Inflammatory macrophage treated with lipopolysaccharide for 4 hours (primary cell): ENCODE results near the gene USP17L25.
"Not testable (repeated sequence)": the region's sequence is repeated elsewhere in the genome, so short reads cannot be mapped to it uniquely, and the experiment has no call there.

Source experiments
- DNase-seq: peaks from one replicate; pipeline ENCODE4 v3.0.0-alpha.2; 2020

The USP17L25 gene, protein sequence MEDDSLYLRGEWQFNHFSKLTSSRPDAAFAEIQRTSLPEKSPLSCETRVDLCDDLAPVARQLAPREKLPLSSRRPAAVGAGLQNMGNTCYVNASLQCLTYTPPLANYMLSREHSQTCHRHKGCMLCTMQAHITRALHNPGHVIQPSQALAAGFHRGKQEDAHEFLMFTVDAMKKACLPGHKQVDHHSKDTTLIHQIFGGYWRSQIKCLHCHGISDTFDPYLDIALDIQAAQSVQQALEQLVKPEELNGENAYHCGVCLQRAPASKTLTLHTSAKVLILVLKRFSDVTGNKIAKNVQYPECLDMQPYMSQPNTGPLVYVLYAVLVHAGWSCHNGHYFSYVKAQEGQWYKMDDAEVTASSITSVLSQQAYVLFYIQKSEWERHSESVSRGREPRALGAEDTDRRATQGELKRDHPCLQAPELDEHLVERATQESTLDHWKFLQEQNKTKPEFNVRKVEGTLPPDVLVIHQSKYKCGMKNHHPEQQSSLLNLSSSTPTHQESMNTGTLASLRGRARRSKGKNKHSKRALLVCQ

DNA sequence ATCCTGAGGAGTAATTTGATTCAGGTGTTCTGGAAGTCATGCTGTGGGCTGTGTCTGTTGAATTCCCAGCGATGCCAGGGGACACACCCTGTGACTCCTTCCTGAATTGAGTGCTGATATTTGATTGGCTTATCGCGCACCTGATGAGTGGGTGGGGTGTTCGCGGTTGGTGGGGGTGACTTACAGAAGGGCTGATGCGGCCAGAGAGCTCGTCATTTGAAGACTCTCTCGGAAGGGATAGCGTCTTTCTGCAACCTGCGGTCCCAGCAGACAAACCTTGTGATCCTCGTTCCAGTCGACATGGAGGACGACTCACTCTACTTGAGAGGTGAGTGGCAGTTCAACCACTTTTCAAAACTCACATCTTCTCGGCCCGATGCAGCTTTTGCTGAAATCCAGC is at the start of gene USP17L25:
USP17L25 (plus strand) TSS at position 301 of the 400 bp plus-strand sequence; CDS start at position 301, 0 bp downstream.
- DNase-seq = not testable (repeated sequence)

DNA sequence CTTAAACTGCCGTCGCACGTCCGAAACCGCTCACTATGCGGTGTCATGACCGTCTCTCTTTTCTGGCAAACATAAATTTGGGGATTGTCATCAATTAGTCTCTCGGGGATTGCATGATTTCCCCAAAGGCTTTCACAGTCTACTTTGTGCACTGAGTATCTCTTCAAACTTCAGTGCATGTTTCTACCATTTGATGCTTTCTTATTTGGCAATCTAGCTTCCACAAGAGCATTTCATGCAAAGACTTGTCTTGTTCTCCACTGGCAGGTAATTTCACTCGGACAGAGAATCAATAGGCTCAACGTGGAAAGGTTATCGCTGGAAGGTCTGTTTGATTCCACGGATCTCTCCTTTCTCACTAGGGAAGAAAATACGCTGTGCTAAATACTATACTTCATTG is 5.5 kb upstream of the USP17L25 start:
- not testable (repeated sequence) for DNase-seq

DNA sequence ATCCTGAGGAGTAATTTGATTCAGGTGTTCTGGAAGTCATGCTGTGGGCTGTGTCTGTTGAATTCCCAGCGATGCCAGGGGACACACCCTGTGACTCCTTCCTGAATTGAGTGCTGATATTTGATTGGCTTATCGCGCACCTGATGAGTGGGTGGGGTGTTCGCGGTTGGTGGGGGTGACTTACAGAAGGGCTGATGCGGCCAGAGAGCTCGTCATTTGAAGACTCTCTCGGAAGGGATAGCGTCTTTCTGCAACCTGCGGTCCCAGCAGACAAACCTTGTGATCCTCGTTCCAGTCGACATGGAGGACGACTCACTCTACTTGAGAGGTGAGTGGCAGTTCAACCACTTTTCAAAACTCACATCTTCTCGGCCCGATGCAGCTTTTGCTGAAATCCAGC is 4.8 kb upstream of the USP17L25 start, which contains the start of gene USP17L24:
USP17L24 (plus strand) TSS at position 301 of the 400 bp plus-strand sequence; CDS start at position 301, 0 bp downstream.
- DNase-seq = not testable (repeated sequence)

DNA sequence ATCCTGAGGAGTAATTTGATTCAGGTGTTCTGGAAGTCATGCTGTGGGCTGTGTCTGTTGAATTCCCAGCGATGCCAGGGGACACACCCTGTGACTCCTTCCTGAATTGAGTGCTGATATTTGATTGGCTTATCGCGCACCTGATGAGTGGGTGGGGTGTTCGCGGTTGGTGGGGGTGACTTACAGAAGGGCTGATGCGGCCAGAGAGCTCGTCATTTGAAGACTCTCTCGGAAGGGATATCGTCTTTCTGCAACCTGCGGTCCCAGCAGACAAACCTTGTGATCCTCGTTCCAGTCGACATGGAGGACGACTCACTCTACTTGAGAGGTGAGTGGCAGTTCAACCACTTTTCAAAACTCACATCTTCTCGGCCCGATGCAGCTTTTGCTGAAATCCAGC is 4.6 kb downstream of the USP17L25 start, which contains the start of gene USP17L26:
USP17L26 (plus strand) TSS at position 301 of the 400 bp plus-strand sequence; CDS start at position 301, 0 bp downstream.
- DNase-seq = not testable (repeated sequence)

DNA sequence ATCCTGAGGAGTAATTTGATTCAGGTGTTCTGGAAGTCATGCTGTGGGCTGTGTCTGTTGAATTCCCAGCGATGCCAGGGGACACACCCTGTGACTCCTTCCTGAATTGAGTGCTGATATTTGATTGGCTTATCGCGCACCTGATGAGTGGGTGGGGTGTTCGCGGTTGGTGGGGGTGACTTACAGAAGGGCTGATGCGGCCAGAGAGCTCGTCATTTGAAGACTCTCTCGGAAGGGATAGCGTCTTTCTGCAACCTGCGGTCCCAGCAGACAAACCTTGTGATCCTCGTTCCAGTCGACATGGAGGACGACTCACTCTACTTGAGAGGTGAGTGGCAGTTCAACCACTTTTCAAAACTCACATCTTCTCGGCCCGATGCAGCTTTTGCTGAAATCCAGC is 9.4 kb downstream of the USP17L25 start, which contains the start of gene USP17L5:
USP17L5 (plus strand) TSS at position 301 of the 400 bp plus-strand sequence; CDS start at position 301, 0 bp downstream.
- DNase-seq = not testable (repeated sequence)

DNA sequence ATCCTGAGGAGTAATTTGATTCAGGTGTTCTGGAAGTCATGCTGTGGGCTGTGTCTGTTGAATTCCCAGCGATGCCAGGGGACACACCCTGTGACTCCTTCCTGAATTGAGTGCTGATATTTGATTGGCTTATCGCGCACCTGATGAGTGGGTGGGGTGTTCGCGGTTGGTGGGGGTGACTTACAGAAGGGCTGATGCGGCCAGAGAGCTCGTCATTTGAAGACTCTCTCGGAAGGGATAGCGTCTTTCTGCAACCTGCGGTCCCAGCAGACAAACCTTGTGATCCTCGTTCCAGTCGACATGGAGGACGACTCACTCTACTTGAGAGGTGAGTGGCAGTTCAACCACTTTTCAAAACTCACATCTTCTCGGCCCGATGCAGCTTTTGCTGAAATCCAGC is 14.1 kb downstream of the USP17L25 start, which contains the start of gene USP17L27:
USP17L27 (plus strand) TSS at position 301 of the 400 bp plus-strand sequence; CDS start at position 301, 0 bp downstream.
- DNase-seq = not testable (repeated sequence)

DNA sequence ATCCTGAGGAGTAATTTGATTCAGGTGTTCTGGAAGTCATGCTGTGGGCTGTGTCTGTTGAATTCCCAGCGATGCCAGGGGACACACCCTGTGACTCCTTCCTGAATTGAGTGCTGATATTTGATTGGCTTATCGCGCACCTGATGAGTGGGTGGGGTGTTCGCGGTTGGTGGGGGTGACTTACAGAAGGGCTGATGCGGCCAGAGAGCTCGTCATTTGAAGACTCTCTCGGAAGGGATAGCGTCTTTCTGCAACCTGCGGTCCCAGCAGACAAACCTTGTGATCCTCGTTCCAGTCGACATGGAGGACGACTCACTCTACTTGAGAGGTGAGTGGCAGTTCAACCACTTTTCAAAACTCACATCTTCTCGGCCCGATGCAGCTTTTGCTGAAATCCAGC is 18.9 kb downstream of the USP17L25 start, which contains the start of gene USP17L28:
USP17L28 (plus strand) TSS at position 301 of the 400 bp plus-strand sequence; CDS start at position 301, 0 bp downstream.
- DNase-seq = not testable (repeated sequence)

DNA sequence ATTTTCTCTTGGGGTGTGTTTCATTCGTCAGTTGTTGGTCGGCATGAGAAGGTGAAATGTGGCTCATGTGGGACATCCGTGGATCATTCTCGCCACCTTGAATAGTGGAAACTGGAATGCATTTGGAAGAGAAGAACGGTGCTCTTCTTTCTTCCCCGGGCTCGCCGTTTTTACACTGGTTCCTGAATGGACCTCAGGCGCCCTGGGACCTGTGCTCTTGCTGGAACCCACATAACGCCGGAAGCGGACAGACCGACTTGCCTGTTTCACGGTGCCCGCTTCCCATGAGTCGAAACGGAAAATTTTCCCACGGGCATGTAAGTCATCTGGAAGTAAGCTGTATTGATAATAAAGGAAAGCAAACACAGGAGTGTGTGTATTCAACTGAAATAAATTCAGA is 21.2 kb downstream of the USP17L25 start:
- DNase-seq = not testable (repeated sequence)

DNA sequence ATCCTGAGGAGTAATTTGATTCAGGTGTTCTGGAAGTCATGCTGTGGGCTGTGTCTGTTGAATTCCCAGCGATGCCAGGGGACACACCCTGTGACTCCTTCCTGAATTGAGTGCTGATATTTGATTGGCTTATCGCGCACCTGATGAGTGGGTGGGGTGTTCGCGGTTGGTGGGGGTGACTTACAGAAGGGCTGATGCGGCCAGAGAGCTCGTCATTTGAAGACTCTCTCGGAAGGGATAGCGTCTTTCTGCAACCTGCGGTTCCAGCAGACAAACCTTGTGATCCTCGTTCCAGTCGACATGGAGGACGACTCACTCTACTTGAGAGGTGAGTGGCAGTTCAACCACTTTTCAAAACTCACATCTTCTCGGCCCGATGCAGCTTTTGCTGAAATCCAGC is 23.6 kb downstream of the USP17L25 start, which contains the start of gene USP17L29:
USP17L29 (plus strand) TSS at position 301 of the 400 bp plus-strand sequence; CDS start at position 301, 0 bp downstream.
- not testable (repeated sequence) for DNase-seq

DNA sequence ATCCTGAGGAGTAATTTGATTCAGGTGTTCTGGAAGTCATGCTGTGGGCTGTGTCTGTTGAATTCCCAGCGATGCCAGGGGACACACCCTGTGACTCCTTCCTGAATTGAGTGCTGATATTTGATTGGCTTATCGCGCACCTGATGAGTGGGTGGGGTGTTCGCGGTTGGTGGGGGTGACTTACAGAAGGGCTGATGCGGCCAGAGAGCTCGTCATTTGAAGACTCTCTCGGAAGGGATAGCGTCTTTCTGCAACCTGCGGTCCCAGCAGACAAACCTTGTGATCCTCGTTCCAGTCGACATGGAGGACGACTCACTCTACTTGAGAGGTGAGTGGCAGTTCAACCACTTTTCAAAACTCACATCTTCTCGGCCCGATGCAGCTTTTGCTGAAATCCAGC is 33.1 kb downstream of the USP17L25 start, which contains the start of gene USP17L30:
USP17L30 (plus strand) TSS at position 301 of the 400 bp plus-strand sequence; CDS start at position 301, 0 bp downstream.
- DNase-seq = not testable (repeated sequence)

DNA sequence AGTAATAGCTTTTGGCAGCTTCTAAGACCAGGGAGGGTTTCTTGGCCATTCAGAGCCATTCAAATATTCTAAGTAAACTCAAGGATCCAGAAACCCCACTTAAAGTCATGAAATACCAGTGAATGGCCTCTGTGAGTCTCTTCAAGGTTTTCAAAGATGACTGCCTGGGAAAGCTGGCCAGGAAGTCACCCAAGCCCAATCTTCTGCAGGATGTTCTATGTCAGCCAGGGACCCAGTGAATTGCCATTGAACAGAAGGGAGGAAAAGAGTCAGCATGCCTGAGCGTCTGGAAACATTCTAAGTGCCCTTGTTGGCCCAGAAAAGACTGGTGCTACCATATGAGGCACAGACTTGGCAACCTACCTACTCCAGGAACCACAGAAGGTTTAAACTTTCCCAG is 50.2 kb downstream of the USP17L25 start:
- DNase-seq = not testable (repeated sequence)
